GM19351 (cell line): ENCODE measurements around the gene PHLPP1.
A peak's percentile ranks its signal among the peaks of the same experiment; 100 is the strongest.
"Not testable (repeated sequence)": the region's sequence is repeated elsewhere in the genome, so short reads cannot be mapped to it uniquely, and the experiment has no call there.

ENCODE experiments used
- ATAC-seq: cut with Tn5 transposase; IDR thresholded peaks from one replicate; pipeline ENCODE4 v1.9.1; 2021; ENCODE audit warnings: mild to moderate bottlenecking, moderate library complexity; ENCODE audit not compliant: unreplicated experiment

PHLPP1 gene

GRCh38 chr18:62715436-62715758, at the start of gene PHLPP1:
Gene PHLPP1, plus strand, starts transcription at chr18:62715541. Its CDS starts 143 bp downstream, at chr18:62715684.
- peak; percentile 20 for ATAC-seq

GRCh38 chr18:62669225-62669624, 46.1 kb upstream of the PHLPP1 start:
- ATAC-seq: no peak

- ATAC-seq: no peak
Measured at GRCh38 chr18:62670573-62670972, 44.8 kb upstream of the PHLPP1 start.

- no peak for ATAC-seq
Measured at GRCh38 chr18:62672600-62672999, 42.7 kb upstream of the PHLPP1 start.

DNA sequence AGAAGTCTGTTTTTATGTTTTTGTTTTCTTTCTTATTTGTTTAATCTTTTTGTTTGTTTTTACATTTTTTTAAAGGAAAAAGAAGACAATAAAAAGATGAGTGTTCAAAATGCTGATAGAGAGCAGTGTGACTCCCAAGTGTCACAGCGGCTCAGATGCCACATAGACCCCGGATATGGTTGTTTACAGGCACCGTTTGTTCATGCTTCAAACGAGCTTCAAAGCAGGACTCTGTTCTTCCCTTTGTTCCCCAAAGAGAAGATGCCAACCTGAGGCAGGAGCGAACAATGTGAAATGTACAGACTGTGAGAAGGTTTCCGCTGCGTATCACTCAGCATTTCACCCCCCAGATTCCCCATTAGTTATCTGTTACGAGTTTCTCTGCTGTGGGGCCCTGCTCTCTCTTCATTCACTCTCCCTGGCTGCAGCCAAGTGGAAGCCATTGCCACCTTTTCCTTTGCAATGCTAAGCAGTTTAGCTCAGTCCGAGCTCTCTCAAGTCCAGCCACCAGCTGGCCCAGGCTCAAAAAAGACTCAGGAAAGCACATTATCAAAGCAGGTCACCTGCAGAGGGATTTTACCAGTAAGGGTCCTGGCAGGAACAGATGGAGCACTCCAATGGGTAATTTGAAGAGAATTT, 36.4 kb upstream of the PHLPP1 start:
- no peak for ATAC-seq

DNA sequence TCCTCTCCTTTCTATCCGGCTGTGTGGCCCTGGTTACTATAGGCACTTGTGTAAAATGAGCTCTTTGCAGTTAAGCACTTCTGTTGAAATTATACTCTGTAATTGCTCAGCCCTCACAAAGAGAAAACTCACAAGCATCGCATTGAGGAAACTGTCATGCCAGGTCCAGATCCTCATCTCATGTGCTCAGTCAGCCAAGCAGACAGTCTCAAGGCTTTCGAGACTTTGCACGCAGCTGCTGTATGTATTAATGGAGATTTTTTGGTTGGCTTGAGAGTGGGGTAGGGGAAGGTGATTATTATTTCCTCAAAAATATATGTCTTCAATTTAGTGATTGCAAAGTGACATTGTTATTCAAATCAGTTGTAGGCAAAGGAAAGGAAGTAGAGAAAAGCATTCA, 33.0 kb upstream of the PHLPP1 start:
- ATAC-seq: no peak

- no peak for ATAC-seq
Measured at GRCh38 chr18:62683935-62684334, 31.4 kb upstream of the PHLPP1 start.

DNA sequence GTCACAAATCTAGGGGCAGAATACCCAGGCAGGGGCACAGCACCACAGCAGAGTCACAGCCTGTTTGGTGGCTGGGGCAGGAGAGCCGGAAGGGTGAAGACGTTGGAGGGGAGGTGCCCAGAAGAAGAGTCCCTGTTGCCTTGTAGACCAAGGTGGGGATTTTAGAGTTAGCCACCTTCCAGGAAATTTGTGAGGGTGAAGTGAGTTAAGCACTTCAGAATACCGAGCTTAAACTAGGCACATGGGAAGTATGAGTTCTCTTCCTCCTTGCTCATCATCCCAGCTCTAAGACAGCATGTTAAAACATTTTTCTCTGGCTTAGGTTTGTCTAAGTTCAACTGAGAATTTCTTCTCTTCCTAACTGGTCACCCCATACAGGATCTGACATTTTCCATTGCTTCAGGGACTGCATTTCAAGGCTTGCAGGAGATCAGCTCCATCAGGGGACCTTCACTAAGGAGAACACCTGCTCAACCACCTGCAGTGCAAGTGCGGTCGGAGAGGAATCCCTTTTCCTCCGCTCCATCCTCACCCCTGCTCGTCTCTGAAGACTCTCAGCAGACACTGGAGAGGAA, 26.5 kb upstream of the PHLPP1 start:
- ATAC-seq: no peak

DNA sequence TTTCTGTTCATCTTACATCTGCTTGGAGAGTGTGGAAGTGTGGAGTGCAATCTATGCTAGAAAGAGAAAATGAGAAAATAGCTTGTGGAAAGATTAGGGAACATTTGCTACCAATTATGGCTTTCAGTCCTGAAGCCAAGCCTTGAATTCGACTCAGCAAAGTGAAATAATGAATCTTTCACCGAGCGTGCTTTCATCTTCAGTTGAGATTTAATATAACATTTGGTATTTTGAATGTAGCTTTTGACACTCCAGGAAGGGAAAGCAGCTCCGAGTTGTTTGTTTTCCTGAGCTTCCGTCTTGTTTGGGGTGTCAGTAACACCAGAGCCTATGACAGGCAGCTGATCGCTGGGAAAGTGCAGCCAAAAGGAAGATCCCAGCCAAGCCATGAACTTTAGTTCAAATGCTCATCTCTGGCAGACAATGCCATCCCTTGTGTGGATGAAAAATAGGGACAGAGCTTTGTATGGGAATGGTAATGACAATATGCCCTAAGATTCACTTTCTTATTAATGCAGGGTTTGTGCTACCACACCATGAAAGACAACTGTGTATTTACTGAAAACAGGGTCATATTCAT, 25.0 kb upstream of the PHLPP1 start:
- ATAC-seq: no peak

- no peak for ATAC-seq
Measured at GRCh38 chr18:62693659-62694058, 21.7 kb upstream of the PHLPP1 start.

- no peak for ATAC-seq
Measured at GRCh38 chr18:62697636-62698035, 17.7 kb upstream of the PHLPP1 start.

- ATAC-seq: no peak
Measured at GRCh38 chr18:62702259-62702658, 13.1 kb upstream of the PHLPP1 start.

DNA sequence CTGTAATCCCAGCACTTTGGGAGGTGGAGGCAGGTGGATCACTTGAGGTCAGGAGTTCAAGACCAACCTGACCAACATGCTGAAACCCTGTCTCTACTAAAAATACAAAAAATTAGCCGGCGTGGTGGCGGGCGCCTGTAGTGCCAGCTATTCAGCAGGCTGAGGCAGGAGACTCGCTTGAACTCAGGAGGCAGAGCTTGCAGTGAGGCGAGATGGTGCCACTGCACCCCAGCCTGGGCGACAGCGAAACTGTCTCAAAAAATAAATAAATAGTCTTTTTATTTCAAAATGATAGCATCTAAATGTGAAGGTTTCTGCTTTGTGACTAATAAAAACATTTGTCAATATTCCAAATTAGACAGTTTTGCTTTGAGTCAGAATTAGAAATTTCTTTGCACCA, 8.5 kb upstream of the PHLPP1 start:
- not testable (repeated sequence) for ATAC-seq

DNA sequence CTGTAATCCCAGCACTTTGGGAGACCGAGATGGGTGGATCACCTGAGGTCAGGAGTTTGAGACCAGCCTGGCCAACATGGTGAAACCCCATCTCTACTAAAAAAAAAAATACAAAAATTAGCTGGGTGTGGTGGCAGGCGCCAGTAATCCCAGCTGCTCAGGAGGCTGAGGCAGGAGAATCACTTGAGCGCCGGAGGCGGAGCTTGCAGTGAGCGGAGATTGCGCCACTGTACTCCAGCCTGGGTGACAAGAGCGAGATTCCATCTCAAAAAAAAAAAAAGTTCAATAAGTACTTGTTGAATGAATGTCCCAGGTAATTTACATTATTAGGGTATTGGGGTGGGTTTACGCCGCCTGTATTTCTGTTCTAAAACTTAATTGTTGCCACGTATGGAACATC, 5.4 kb upstream of the PHLPP1 start:
- ATAC-seq: not testable (repeated sequence)

DNA sequence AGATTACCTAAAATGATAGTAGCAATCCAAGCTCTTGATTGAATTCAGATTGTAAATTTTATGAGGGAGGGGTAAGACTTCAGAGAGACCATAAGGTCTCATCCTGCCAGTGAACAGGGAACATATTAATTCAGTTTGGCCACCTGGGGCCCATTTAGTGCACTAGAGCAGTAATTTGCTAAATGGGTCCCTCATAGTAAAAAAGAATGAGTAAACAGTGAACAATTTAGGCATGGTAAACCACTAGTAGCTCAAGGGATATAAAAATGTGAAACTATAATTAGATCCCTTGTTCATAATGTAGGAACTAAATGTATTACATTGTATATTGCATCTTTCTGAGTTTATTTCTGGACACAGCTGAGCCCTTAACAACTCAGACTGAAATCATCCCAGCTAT, 4.9 kb upstream of the PHLPP1 start:
- no peak for ATAC-seq

DNA sequence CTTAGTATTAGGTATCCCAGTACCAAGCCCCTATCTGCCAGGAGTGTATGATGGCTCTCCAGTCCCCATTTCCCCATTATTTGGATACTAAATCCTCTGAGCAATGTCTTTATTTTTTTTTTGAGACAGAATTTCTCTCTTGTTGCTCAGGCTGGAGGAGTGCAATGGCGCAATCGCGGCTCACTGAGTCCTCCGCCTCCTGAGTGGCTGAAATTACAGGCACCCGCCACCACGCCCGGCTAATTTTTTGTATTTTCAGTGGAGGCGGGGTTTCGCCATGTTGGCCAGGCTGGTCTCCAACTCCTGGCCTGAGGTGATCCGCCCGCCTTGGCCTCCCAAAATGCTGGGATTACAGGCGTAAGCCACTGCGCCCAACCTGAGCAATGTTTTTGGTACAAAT, 3.6 kb upstream of the PHLPP1 start:
- no peak for ATAC-seq

GRCh38 chr18:62713651-62714247, 1.6 kb upstream of the PHLPP1 start:
- ATAC-seq: no peak

DNA sequence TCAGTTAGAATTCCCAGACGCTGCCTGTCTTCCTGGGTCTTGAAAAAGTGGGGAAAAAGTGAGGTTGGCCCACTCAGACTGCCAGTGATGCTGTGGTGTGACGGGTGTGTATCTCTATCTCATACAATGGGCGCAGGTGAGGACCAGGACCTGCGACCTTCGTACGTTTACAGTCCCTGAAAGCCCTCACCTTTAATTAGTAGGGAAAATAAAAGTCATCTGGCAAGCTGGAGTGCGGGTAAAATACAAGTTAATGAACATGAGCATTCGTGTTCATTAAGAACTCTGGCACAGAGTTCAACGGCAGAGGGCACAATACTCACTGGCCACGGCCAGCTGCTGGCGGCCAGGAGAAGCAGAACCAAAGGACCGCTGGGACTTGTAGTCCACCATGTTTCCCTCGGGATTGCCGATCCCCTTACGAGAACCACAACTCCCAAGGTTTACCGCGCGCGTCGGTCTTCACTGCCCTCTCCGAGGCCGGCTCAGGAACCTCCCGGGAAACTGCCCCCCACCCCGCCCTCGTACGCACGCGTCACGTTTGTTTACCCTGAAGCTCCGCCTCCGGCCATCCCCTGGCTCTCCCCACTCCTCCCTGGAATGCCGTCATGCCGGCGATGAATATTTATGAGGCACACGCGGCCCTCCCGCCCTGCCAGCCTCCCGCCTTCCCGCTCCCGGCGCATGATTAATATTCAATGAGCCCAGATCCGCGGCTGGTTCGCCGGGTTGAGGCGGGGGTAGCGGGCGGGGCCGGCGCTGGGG, 488 bp upstream of the PHLPP1 start:
- ATAC-seq: peak; percentile 56

GRCh38 chr18:62715759-62716615, 646 bp downstream of the PHLPP1 start:
- peak; percentile 34 for ATAC-seq

DNA sequence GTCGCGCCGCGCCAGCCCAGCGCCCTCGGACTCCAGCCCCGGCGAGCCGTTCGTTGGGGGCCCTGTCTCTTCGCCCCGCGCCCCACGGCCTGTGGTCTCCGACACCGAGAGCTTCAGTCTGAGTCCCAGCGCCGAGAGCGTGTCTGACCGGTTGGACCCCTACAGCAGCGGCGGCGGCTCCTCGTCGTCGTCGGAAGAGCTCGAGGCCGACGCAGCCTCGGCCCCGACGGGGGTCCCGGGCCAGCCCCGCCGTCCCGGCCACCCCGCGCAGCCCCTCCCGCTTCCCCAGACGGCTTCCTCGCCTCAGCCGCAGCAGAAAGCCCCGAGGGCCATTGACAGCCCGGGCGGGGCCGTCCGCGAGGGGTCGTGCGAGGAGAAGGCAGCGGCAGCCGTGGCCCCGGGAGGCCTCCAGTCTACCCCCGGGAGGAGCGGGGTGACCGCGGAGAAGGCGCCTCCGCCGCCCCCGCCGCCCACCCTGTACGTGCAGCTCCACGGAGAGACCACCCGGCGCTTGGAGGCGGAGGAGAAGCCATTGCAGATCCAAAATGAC, 1.4 kb downstream of the PHLPP1 start:
- ATAC-seq: no peak
